Right cardiac atrium (tissue), 5 donors: ENCODE measurements around the gene HS6ST1. TPM values are rescaled to one million over a fixed set of nuclear protein-coding genes. Genes with fewer than 3 reads are reported as not detected.
A peak's percentile ranks its signal among the peaks of the same experiment; 100 is the strongest.

ENCODE experiments used
- ATAC-seq, 2 donors: fragments of 200-7000 bp; cut with Tn5 transposase; one replicate each; pipeline versions ENCODE4 v1.8.0 to v1.9.1; 2020; ENCODE audit warnings: moderate library complexity in 2 of 2, mild to moderate bottlenecking in 1 of 2
- DNase-seq, 3 donors: peaks; one replicate each; pipeline ENCODE4 v3.0.0-alpha.2; 2020
- H3K27ac ChIP-seq: one replicate; pipeline ENCODE4 v1.5.1; 2013; ENCODE audit warnings: mild to moderate bottlenecking, low read length, control low read depth, moderate library complexity
- H3K27me3 ChIP-seq: one replicate; pipeline ENCODE4 v1.6.1; 2013; ENCODE audit not compliant: control insufficient read depth, insufficient read depth
- H3K4me1 ChIP-seq: one replicate; pipeline ENCODE4 v1.6.1; 2013; ENCODE audit warnings: low read length; ENCODE audit not compliant: control insufficient read depth, insufficient read depth
- H3K4me3 ChIP-seq: one replicate; pipeline ENCODE4 v1.5.1; 2013; ENCODE audit warnings: low read length, control low read depth
- H3K9me3 ChIP-seq: one replicate; pipeline ENCODE4 v1.6.1; 2013; ENCODE audit warnings: low read length; ENCODE audit not compliant: control insufficient read depth
- WGBS: extraction: QIAGEN DNeasy Blood & Tissue Kit; methylation state at CpG from one replicate; pipeline ENCODE4 v1.1.7; 2013; 5-methylcytosine and 5-hydroxymethylcytosine counted together
- intact Hi-C, 4 donors: fragments of 100-400 bp; cut with DNase I; formaldehyde crosslinking; loops; one replicate each; pipeline versions ENCODE4 v1.11.0 to v1.14.0; 2022 to 2023
- polyA plus RNA-seq: library from polyadenylated mRNA; stranded (reverse); fragments of 200-250 nt; gene quantifications from one replicate; pipeline ENCODE4 v1.2.3, GENCODE V29; 2013
- total RNA-seq, 4 donors: library from RNA; stranded (reverse); fragmentation: NEBNext Ultra II Directional; extraction: Animal tissue kit (Norgen Biotek cat#: 25700); gene quantifications; one replicate each; pipeline ENCODE4 v1.2.1, GENCODE V29; 2021
- donor health status: healthy with polysubstance abuse.
- donor health status: DM: no; HTN: yes; CAD: no.
- donor health status: DM: no; HTN: no; CAD: no.
- donor health status: DM: no; HTN: yes; CAD: no; lungs with severe emphysema.
- donor health status: DM: yes; HTN: yes; CAD: no.

HS6ST1 gene
- total and polyA plus RNA-seq, 5 donors = 13.3 to 28.4 (median 19.8) TPM

- no peaks in the 10 kb centered on the region for H3K27me3 ChIP-seq
- DNase-seq = peak; percentile 76 to 92 (median 91)
- ATAC-seq = peak; percentile 95 to 97
- no peak overlapping the region for H3K27ac ChIP-seq
- intact Hi-C loops = loop anchor here in 1 of 4 donors (10.0 kb wide), 1 partner anchor 147 kb away; no protein-coding TSS in a partner anchor
- no peak overlapping the region for H3K4me3 ChIP-seq
- H3K4me1 ChIP-seq = peaks cover 4% of the 10 kb centered on the region
- no peaks in the 10 kb centered on the region for H3K9me3 ChIP-seq
- WGBS = 25% methylated on average over 16 of the region's 16 CpGs
Observed at GRCh38 chr2:128347701-128348539, 29.3 kb upstream of the HS6ST1 start.

GRCh38 chr2:128347171-128347558 lies 28.5 kb upstream of the HS6ST1 start:
- Histone ChIP-seq H3K4me3 (no peak overlapping the region), H3K9me3 (no peaks in the 10 kb centered on the region), H3K27ac (no peak overlapping the region), H3K4me1 (peaks cover 4% of the 10 kb centered on the region), H3K27me3 (no peaks in the 10 kb centered on the region)
- intact Hi-C loops = loop anchor here in 1 of 4 donors (10.0 kb wide), 1 partner anchor 148 kb away; no protein-coding TSS in a partner anchor
- ATAC-seq (peak in 1 of 2 donors; percentile 7), DNase-seq (no peak)
- 93% methylated on average over 14 of the region's 14 CpGs for WGBS

- Histone ChIP-seq H3K4me1 (peaks cover 4% of the 10 kb centered on the region), H3K27me3 (no peaks in the 10 kb centered on the region), H3K27ac (no peak overlapping the region), H3K4me3 (no peak overlapping the region), H3K9me3 (no peaks in the 10 kb centered on the region)
- ATAC-seq (no peak), DNase-seq (no peak)
- WGBS = 88% methylated on average over 53 of the region's 53 CpGs
- intact Hi-C loops = loop anchor here in 1 of 4 donors (10.0 kb wide), 1 partner anchor 148 kb away; no protein-coding TSS in a partner anchor
Observed at GRCh38 chr2:128346291-128347170, 27.9 kb upstream of the HS6ST1 start.

- 96% methylated on average over 43 of the region's 43 CpGs for WGBS
- intact Hi-C loops = loop anchor here in 1 of 4 donors (10.0 kb wide), 1 partner anchor 149 kb away; no protein-coding TSS in a partner anchor
- Histone ChIP-seq H3K4me1 (peaks cover 4% of the 10 kb centered on the region), H3K9me3 (no peaks in the 10 kb centered on the region), H3K4me3 (no peak overlapping the region), H3K27ac (no peak overlapping the region), H3K27me3 (no peaks in the 10 kb centered on the region)
- DNase-seq (no peak), ATAC-seq (no peak)
Observed at GRCh38 chr2:128345436-128346165, 26.9 kb upstream of the HS6ST1 start.

- WGBS = 76% methylated on average over 3 of the region's 3 CpGs
- H3K4me3 ChIP-seq = no peak overlapping the region
- no peaks in the 10 kb centered on the region for H3K9me3 ChIP-seq
- ATAC-seq (no peak), DNase-seq (no peak)
- intact Hi-C loops = loop anchor here in 1 of 4 donors (10.0 kb wide), 1 partner anchor 151 kb away; no protein-coding TSS in a partner anchor
- peaks cover 4% of the 10 kb centered on the region for H3K4me1 ChIP-seq
- H3K27ac ChIP-seq = no peak overlapping the region
- no peaks in the 10 kb centered on the region for H3K27me3 ChIP-seq
Observed at GRCh38 chr2:128344101-128344500, 25.4 kb upstream of the HS6ST1 start.

- 85% methylated on average over 1 of the region's 1 CpG for WGBS
- intact Hi-C loops = loop anchor here in 1 of 4 donors (10.0 kb wide), 1 partner anchor 151 kb away; no protein-coding TSS in a partner anchor
- peaks cover 4% of the 10 kb centered on the region for H3K4me1 ChIP-seq
- H3K9me3 ChIP-seq = no peaks in the 10 kb centered on the region
- no peak overlapping the region for H3K27ac ChIP-seq
- no peaks in the 10 kb centered on the region for H3K27me3 ChIP-seq
- DNase-seq (no peak), ATAC-seq (no peak)
- H3K4me3 ChIP-seq = no peak overlapping the region
Observed at GRCh38 chr2:128343459-128343858, 24.8 kb upstream of the HS6ST1 start.

- ATAC-seq = no peak
- Histone ChIP-seq H3K4me1 (peaks cover 1% of the 10 kb centered on the region), H3K4me3 (no peak overlapping the region), H3K27me3 (no peaks in the 10 kb centered on the region), H3K9me3 (no peaks in the 10 kb centered on the region), H3K27ac (no peak overlapping the region)
- 58% methylated on average over 3 of the region's 3 CpGs for WGBS
- intact Hi-C loops = loop anchor here in 1 of 4 donors (10.0 kb wide), 1 partner anchor 152 kb away; no protein-coding TSS in a partner anchor
- DNase-seq = no peak
Observed at GRCh38 chr2:128342550-128342949, 23.9 kb upstream of the HS6ST1 start.

GRCh38 chr2:128341621-128342020 lies 23.0 kb upstream of the HS6ST1 start:
- no peak overlapping the region for H3K27ac ChIP-seq
- DNase-seq (no peak), ATAC-seq (no peak)
- no peaks in the 10 kb centered on the region for H3K27me3 ChIP-seq
- no peak overlapping the region for H3K4me3 ChIP-seq
- WGBS = 80% methylated on average over 3 of the region's 3 CpGs
- no peaks in the 10 kb centered on the region for H3K9me3 ChIP-seq
- H3K4me1 ChIP-seq = no peaks in the 10 kb centered on the region
- intact Hi-C loops = loop anchor here in 1 of 4 donors (10.0 kb wide), 1 partner anchor 153 kb away; no protein-coding TSS in a partner anchor

- ATAC-seq = no peak
- Histone ChIP-seq H3K27me3 (no peaks in the 10 kb centered on the region), H3K4me3 (no peak overlapping the region), H3K4me1 (no peaks in the 10 kb centered on the region), H3K27ac (no peak overlapping the region), H3K9me3 (no peaks in the 10 kb centered on the region)
- no peak for DNase-seq
- intact Hi-C loops = no loop called here
- WGBS = 96% methylated on average over 2 of the region's 2 CpGs
Observed at GRCh38 chr2:128332091-128332634, 13.5 kb upstream of the HS6ST1 start.

GRCh38 chr2:128330583-128330982 lies 11.9 kb upstream of the HS6ST1 start:
- over 99% methylated on average over 5 of the region's 5 CpGs for WGBS
- no peak for ATAC-seq
- no peaks in the 10 kb centered on the region for H3K4me1 ChIP-seq

More at GRCh38 chr2:128330583-128330982, 11.9 kb upstream of the HS6ST1 start:
- intact Hi-C loops = no loop called here
- Histone ChIP-seq H3K9me3 (no peaks in the 10 kb centered on the region), H3K27ac (no peak overlapping the region), H3K4me3 (no peak overlapping the region), H3K27me3 (no peaks in the 10 kb centered on the region)
- DNase-seq = no peak
